ENCODE measurements around the gene SCGB1C2.

Gene SCGB1C2

DNA sequence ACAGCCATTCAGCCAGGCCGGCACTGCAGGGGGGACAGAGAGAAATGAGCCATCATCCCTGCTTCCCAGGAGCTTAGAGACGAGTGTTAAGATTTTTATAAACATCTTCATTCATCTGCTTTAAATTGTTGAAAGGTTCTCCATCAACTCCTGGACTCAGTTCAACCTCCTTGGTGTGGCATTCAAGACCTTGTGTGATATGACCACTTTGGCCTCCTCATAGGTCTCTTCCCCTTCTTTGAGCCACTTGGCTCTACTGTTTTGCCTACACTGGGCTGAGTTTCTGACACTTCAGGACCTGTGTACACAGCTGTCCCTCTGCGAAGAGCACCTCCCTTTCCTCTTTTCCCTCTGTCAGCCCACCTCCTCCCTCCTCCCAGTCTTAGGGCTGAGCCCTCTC lies 39.8 kb downstream of the SCGB1C2 start:
- no peak overlapping the region for H3K4me3 ChIP-seq (ENCODE audit: low read length)
- H3K27me3 ChIP-seq (replicated peaks; ENCODE audit: control insufficient read depth, insufficient read depth, low read length) = peaks cover 31% of the 10 kb centered on the region

DNA sequence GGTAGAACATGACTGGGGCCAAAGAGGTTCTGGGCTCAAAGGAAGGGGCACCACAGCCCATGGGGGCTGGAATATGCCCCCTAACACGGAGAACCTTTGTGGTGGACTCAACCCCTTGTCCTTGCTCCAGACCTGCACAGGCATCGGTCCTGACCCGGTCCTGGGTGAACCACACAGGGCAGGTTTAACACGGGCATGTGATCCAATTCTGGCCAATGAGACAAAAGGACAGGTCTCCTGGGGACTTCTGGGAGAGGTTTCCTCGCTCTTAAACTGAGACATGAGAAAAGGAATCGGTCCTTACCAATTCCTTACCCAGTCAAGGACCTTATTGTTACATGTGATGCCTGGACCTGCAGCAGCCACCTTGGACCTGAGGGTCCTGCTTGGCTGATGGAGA lies 40.4 kb downstream of the SCGB1C2 start:
- H3K36me3 ChIP-seq (ENCODE audit: control insufficient read depth, insufficient read depth, low read length, severe bottlenecking) = no peaks in the 10 kb centered on the region
- H3K27me3 ChIP-seq (replicated peaks; ENCODE audit: control insufficient read depth, insufficient read depth, low read length) = peaks cover 37% of the 10 kb centered on the region
- no peaks in the 10 kb centered on the region for H3K9me3 ChIP-seq (ENCODE audit: control insufficient read depth, low read length)
- H3K9ac ChIP-seq (ENCODE audit: low read length) = no peak overlapping the region
- no peak for DNase-seq (ENCODE audit: low read depth)
- H3K4me3 ChIP-seq (ENCODE audit: low read length) = no peak overlapping the region
- no peaks in the 10 kb centered on the region for H3K4me1 ChIP-seq (ENCODE audit: control insufficient read depth, insufficient read depth, low read length)

More for the DNA sequence above, 39.8 kb downstream of the SCGB1C2 start:
- no peak for DNase-seq (ENCODE audit: low read depth)
- Histone ChIP-seq H3K36me3 (ENCODE audit: control insufficient read depth, insufficient read depth, low read length, severe bottlenecking) (no peaks in the 10 kb centered on the region), H3K9me3 (ENCODE audit: control insufficient read depth, low read length) (no peaks in the 10 kb centered on the region), H3K9ac (ENCODE audit: low read length) (no peak overlapping the region), H3K4me1 (ENCODE audit: control insufficient read depth, insufficient read depth, low read length) (no peaks in the 10 kb centered on the region)

DNA sequence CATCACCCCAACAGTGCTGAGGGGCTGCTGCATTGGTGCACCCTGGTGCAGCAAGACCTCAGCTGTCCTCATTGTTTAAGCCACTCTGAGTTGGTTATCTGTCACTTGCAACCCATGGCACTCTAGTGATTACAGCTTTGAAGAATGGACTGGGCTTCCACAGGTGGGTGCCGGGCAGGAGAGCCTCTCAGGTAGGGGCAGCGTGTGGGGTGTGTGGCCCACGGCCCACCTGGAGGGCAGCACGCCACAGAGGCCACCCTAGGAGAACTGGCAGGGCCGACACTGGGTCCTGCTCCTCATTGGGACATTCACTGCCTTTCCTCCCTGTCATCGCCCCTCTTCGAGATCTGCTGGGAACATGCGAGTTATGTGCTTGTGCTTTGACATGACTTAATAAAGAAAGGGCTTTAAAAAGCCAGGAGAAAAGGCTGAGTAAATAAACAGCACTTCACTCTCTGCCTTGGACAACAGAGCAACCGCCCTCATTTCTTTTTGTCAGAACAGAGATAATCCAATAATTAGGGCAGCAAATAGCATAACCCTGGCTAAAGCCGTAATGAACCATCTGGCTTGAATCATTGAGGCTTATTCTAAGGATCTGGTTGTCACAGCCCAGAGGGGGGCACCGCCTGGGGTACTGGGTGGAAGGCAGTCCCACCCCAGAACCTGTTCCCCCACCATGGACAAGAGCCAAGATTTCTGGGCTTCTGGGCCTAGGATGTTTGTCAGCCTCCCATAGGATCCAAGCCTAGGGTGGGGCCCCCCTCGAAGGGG lies 41.1 kb downstream of the SCGB1C2 start:
- Histone ChIP-seq H3K9ac (ENCODE audit: low read length) (no peak overlapping the region), H3K4me3 (ENCODE audit: low read length) (no peak overlapping the region), H3K27me3 (replicated peaks; ENCODE audit: control insufficient read depth, insufficient read depth, low read length) (peaks cover 40% of the 10 kb centered on the region), H3K4me1 (ENCODE audit: control insufficient read depth, insufficient read depth, low read length) (no peaks in the 10 kb centered on the region), H3K9me3 (ENCODE audit: control insufficient read depth, low read length) (no peaks in the 10 kb centered on the region), H3K36me3 (ENCODE audit: control insufficient read depth, insufficient read depth, low read length, severe bottlenecking) (no peaks in the 10 kb centered on the region)
- no peak for DNase-seq (ENCODE audit: low read depth)

DNA sequence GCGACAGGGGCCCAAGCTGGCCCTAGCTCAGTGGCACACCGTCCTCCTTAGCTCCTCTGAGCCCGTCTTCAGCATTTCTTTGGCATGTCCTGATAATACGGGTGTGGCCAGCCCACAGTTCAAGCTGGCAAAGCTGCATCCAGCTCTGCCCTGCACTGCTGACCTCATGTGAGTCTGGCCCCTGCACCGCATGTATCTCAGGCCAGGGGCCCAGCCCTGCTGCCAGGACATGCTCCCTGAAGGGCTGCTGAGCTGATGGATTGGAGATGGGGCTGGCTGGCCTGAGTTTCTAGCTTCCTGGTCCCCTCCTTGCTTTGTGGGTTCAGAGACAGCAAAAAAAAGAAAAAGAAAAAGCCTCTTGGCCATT lies 41.7 kb downstream of the SCGB1C2 start:
- Histone ChIP-seq H3K4me1 (ENCODE audit: control insufficient read depth, insufficient read depth, low read length) (no peaks in the 10 kb centered on the region), H3K36me3 (ENCODE audit: control insufficient read depth, insufficient read depth, low read length, severe bottlenecking) (no peaks in the 10 kb centered on the region), H3K9me3 (ENCODE audit: control insufficient read depth, low read length) (no peaks in the 10 kb centered on the region), H3K27me3 (replicated peaks; ENCODE audit: control insufficient read depth, insufficient read depth, low read length) (peaks cover 44% of the 10 kb centered on the region), H3K4me3 (ENCODE audit: low read length) (no peak overlapping the region), H3K9ac (ENCODE audit: low read length) (no peak overlapping the region)
- no peak for DNase-seq (ENCODE audit: low read depth)

DNA sequence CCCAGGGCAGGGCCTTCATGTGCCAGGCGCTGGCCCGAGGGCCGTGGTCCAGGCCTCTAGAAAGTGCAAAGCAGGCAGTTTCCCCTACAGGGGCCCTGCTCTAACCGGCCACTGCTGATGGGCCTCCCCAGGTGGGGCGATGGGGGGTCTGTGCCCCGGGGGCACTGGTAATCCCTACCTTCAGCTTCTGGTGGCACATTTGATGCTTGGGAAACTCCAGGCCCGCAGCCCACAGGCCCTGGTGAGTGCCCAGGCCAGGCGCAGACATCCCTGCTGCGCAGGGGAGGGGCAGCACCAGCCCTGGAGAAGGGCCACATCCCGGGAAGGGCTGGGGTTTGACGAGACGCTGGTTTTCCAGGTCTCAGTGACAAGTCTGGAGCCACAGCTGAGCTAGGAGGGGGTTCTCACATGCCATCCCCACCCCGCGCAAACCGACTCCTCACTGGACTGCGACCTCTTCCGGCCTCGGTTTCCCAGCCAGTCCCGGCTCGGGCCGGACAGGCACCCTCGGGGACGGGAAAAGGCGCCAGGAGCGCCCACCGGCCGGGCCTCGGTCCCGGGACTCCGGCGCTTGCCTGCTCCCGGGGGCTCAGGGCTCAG lies 42.5 kb downstream of the SCGB1C2 start:
- Histone ChIP-seq H3K9ac (ENCODE audit: low read length) (no peak overlapping the region), H3K4me1 (ENCODE audit: control insufficient read depth, insufficient read depth, low read length) (no peaks in the 10 kb centered on the region), H3K4me3 (ENCODE audit: low read length) (no peak overlapping the region), H3K27me3 (replicated peaks; ENCODE audit: control insufficient read depth, insufficient read depth, low read length) (peaks cover 47% of the 10 kb centered on the region), H3K9me3 (ENCODE audit: control insufficient read depth, low read length) (no peaks in the 10 kb centered on the region), H3K36me3 (ENCODE audit: control insufficient read depth, insufficient read depth, low read length, severe bottlenecking) (no peaks in the 10 kb centered on the region)
- DNase-seq (ENCODE audit: low read depth) = no peak

DNA sequence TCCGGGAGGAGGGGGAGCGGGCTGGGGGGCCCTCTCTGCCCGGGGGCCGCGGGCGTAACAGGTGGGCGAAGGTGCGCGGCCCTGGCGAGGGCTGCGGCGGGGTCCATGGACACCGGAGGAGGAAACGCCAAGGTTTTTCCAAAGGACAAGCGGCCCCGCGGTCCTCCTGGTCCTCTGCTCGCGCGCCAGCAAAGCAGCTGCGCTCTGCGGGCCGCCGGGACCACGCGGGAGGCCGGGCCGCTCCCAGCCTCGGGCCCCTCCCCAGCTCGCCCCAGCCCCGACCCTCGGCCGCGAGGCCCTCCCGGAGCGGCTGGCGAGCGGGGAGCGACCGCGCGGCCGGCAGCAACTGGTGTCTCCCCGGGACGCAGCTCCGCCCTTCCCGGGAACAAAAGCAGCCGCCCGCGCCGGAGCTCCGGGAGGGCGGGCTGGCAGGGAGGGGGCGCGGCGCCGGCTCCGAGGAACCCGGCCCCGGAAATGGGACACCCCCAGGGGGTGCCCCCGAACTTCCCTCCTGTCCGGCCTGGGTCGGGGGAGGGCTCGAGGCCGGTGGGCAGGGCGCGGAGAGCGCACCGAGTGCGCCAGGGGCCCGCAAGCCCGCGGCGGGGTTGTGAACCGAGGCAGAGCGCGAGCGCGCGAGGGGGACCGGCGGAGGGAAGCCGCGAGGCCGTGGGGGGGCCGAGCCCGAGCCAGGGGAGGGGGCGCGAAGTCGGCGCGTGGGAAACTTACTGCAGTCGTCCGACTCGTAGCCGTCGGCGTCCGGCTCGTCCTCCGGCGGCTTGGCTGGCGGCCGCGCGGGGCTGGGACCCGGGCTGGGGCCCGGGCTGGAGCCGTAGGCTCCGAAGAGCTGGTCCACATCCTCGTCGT lies 43.2 kb downstream of the SCGB1C2 start:
- Histone ChIP-seq H3K9ac (ENCODE audit: low read length) (no peak overlapping the region), H3K9me3 (ENCODE audit: control insufficient read depth, low read length) (no peaks in the 10 kb centered on the region), H3K27me3 (replicated peaks; ENCODE audit: control insufficient read depth, insufficient read depth, low read length) (peaks cover 53% of the 10 kb centered on the region), H3K36me3 (ENCODE audit: control insufficient read depth, insufficient read depth, low read length, severe bottlenecking) (no peaks in the 10 kb centered on the region), H3K4me3 (ENCODE audit: low read length) (no peak overlapping the region), H3K4me1 (ENCODE audit: control insufficient read depth, insufficient read depth, low read length) (no peaks in the 10 kb centered on the region)
- peak; percentile 33 for DNase-seq (ENCODE audit: low read depth)

DNA sequence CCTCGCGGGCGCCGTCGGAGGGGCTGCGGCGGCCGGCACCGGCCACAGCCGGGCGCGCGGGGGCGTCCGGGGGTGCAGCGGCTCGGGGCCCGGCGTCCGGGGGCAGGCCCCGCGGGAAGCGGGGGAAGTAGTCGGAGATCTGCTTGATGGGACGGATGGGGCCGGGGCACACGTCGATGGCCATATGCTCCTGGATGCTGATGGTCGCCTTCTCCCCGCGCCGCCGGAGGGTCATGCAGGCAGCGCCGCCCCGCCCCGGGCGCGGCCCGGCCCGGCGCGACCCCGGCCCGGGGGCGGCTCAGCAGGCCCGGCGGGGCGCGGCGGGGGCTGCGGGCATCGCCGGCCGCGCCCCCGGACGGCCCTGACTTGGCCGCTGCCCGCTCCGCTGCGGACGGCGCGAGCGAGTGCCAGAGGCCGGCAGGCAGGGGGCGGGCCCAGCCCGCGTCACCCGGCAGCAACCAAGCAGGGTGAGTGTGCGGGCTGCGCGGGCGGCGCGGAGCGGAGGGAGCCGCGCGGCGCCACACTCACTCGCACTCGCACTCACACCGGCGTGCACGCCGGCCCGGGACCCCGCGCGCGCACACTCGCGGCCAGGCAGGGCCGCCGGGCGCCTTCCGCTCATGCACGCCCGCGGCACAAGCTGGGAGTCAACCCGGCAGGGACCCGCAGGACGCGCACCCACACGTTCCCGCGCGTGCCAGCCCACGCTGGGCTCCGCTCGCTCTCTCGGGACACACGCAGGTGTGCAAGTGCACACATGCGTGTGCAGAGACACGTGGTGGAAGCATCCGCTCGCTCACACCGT lies 44.1 kb downstream of the SCGB1C2 start, which contains the start of gene DOC2B:
DOC2B (minus strand) TSS at position 406 of the 805 bp plus-strand sequence; CDS start at position 235, 171 bp downstream.
- DNase-seq (ENCODE audit: low read depth) = peak; percentile 55
- no peaks in the 10 kb centered on the region for H3K4me1 ChIP-seq (ENCODE audit: control insufficient read depth, insufficient read depth, low read length)
- no peaks in the 10 kb centered on the region for H3K9me3 ChIP-seq (ENCODE audit: control insufficient read depth, low read length)
- no peak within 1 kb of the TSS for H3K9ac ChIP-seq (ENCODE audit: low read length)
- peak within 1 kb of the TSS; percentile 54 for H3K4me3 ChIP-seq (ENCODE audit: low read length)
- H3K36me3 ChIP-seq (ENCODE audit: control insufficient read depth, insufficient read depth, low read length, severe bottlenecking) = no peaks in the 10 kb centered on the region
- H3K27me3 ChIP-seq (replicated peaks; ENCODE audit: control insufficient read depth, insufficient read depth, low read length) = peaks cover 62% of the 10 kb centered on the region

DNA sequence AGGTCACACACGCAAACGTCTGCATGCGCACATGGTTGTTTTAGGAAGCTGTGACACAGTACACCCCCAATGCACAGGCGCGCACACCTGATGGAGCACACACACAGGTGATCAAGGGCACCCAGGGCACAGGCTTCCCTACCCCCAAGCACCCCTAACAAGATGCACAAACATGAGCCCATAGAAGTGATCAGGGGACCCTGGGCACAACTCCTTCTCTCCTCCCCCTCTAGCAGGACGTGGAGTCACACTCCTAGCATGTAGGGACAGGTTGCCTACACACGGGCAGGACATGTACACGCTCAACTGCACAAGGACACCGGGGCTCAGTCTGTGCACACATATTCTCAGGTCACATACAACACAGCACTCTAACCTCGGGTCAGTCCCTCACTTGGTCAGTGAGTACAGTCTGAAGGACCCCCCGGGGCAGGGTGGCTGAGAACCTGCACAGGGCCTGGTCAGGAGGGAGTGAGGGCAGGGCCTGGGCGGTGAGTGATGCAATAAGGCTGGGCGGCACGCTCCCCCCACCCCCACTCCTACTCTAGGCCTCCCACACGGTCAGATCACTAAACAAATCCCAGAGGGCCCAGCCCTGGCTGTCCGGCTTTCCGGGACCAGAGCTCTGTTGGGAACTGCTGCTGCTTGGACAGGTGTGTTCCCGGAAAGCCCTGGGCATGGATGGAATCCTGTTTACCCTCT lies 44.8 kb downstream of the SCGB1C2 start:
- H3K9ac ChIP-seq (ENCODE audit: low read length) = no peak overlapping the region
- no peaks in the 10 kb centered on the region for H3K4me1 ChIP-seq (ENCODE audit: control insufficient read depth, insufficient read depth, low read length)
- peaks cover 61% of the 10 kb centered on the region for H3K27me3 ChIP-seq (replicated peaks; ENCODE audit: control insufficient read depth, insufficient read depth, low read length)
- no peaks in the 10 kb centered on the region for H3K36me3 ChIP-seq (ENCODE audit: control insufficient read depth, insufficient read depth, low read length, severe bottlenecking)
- H3K4me3 ChIP-seq (ENCODE audit: low read length) = peak overlapping the region; percentile 54
- DNase-seq (ENCODE audit: low read depth) = no peak
- no peaks in the 10 kb centered on the region for H3K9me3 ChIP-seq (ENCODE audit: control insufficient read depth, low read length)

DNA sequence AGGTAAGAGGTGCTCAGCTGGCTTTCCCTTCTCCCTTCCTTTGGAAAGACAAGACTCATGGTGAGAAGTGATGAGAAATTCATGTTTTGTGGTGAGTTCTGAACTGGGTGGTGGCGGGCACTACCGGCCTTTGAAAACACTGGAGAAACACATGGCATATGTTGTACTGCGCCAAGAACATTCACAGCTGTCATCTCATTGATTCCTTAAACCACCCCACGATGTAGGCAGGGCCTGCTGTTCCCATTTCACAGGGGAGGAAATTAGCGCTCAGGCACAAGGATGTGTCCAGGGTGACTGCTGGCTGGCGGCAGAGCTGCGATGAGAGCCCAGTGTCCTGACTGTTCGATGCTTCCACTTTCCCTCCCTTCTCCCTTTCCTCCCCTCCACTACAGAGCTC lies 45.7 kb downstream of the SCGB1C2 start:
- H3K27me3 ChIP-seq (replicated peaks; ENCODE audit: control insufficient read depth, insufficient read depth, low read length) = peaks cover 57% of the 10 kb centered on the region
- no peak for DNase-seq (ENCODE audit: low read depth)

DNA sequence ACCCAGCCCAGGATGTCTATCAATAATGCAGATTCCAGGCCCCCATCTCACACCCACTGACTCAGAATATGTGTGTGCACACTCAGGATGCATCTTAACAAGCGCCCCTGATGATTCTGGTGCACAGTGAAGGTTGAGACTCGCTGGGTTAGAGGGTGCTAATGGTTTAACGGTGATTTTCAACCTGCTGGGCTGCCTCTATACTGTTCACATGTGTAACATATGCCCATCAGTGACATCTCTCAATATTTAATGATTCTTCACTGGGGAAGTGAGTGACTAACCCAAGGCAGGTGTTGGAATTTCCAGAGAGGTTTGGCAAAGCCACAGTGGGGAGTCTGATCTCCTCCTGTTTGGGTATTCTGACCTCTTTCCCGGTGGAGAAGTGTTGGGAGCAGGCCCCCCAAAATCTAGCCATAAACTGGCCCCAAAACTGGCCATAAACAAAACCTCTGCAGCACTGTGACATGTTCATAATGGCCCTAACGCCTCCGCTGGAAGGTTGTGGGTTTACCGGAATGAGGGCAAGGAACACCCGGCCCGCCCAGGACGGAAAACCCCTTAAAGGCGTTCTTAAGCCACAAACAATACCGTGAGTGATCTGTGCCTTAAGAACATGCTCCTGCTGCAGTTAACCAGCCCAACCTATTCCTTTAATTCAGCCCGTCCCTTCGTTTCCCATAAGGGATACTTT lies 48.2 kb downstream of the SCGB1C2 start:
- Histone ChIP-seq H3K9me3 (ENCODE audit: control insufficient read depth, low read length) (no peaks in the 10 kb centered on the region), H3K4me1 (ENCODE audit: control insufficient read depth, insufficient read depth, low read length) (no peaks in the 10 kb centered on the region), H3K27me3 (replicated peaks; ENCODE audit: control insufficient read depth, insufficient read depth, low read length) (peaks cover 57% of the 10 kb centered on the region), H3K4me3 (ENCODE audit: low read length) (no peak overlapping the region), H3K36me3 (ENCODE audit: control insufficient read depth, insufficient read depth, low read length, severe bottlenecking) (no peaks in the 10 kb centered on the region), H3K9ac (ENCODE audit: low read length) (no peak overlapping the region)
- no peak for DNase-seq (ENCODE audit: low read depth)

More for the DNA sequence above, 45.7 kb downstream of the SCGB1C2 start:
- no peaks in the 10 kb centered on the region for H3K9me3 ChIP-seq (ENCODE audit: control insufficient read depth, low read length)
- H3K4me1 ChIP-seq (ENCODE audit: control insufficient read depth, insufficient read depth, low read length) = no peaks in the 10 kb centered on the region
- H3K9ac ChIP-seq (ENCODE audit: low read length) = no peak overlapping the region
- H3K4me3 ChIP-seq (ENCODE audit: low read length) = no peak overlapping the region
- no peaks in the 10 kb centered on the region for H3K36me3 ChIP-seq (ENCODE audit: control insufficient read depth, insufficient read depth, low read length, severe bottlenecking)

Measured in adipocyte (in vitro differentiated cells).